Cardiac fibroblast (primary cell): ENCODE measurements around the gene METTL23.

Source experiments
- DNase-seq, 2 donors: peaks; one replicate each; pipeline versions ENCODE4 v3.0.0 to v3.0.0-alpha.2; 2010; ENCODE audit warnings: low read depth in 2 of 2
- H3K4me3 ChIP-seq, 2 donors: replicated peaks in 1 of 2; 1 replicate in 1 of 2; 2 replicates in 1 of 2; pipeline ENCODE4 v1.5.1; 2011; ENCODE audit warnings: low read depth in 2 of 2, low read length in 2 of 2, mild to moderate bottlenecking in 2 of 2, moderate library complexity in 1 of 2
- TF ChIP-seq, protein P1 (sequence below): IDR thresholded peaks from one replicate; pipeline ENCODE4 v1.5.1; 2011; ENCODE audit warnings: low read depth, mild to moderate bottlenecking, low read length, inconsistent platforms

METTL23 gene

DNA sequence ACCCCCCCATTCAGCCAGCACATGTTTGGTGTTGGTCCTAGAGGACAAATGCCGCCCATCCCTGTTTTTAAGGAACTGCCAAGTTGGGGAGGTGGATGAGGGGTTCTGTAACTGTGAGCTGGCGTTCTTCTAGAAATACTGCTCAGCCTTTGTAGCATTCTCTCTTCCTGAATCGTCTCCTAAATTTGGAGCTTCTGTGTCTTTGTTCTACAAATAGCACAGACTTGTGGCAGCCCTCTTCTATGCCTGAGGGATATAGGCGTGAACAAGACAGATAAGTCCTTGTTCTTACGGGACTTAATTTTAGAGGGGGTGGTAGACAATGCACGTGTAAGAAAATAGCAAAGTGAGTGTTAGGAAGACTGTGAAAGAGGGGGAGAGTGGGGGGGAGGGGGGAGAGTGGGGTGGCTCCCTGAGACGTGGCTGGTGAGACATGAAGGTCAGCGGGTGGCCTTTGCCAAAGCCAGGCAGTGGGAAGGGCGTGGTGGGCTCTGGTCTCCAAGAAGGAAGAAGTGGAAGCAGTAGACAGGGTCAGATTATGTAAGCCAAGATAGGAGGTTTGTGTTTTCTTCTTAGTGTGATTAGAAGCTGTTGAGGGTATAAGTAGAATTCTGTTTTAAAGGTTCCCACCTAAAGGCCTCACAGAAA lies 21.2 kb downstream of the METTL23 start:
- DNase-seq: no peak
- TF ChIP-seq, protein P1, sequence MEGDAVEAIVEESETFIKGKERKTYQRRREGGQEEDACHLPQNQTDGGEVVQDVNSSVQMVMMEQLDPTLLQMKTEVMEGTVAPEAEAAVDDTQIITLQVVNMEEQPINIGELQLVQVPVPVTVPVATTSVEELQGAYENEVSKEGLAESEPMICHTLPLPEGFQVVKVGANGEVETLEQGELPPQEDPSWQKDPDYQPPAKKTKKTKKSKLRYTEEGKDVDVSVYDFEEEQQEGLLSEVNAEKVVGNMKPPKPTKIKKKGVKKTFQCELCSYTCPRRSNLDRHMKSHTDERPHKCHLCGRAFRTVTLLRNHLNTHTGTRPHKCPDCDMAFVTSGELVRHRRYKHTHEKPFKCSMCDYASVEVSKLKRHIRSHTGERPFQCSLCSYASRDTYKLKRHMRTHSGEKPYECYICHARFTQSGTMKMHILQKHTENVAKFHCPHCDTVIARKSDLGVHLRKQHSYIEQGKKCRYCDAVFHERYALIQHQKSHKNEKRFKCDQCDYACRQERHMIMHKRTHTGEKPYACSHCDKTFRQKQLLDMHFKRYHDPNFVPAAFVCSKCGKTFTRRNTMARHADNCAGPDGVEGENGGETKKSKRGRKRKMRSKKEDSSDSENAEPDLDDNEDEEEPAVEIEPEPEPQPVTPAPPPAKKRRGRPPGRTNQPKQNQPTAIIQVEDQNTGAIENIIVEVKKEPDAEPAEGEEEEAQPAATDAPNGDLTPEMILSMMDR: no peak
- H3K4me3 ChIP-seq: no peak overlapping the region

DNA sequence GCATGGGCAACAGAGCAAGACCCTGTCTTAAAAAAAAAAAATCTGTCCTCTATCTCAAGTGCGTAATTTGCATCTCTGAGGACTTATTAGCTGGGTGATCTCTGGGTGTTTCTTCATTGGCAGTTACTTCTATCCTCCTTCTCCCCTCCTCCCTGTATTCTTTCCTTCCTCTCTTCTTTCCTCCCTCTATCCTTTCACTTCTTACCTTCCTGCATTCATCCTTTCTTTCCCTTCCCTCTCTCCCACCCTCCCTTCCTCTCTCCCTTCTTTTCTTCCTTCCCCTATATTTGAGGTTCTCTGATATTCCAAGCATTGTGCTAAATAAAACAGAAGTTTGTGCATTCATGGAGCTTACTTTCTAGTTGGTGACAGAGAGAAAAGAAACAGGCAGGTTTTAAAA lies 22.0 kb downstream of the METTL23 start:
- no peak for DNase-seq
- TF ChIP-seq, protein P1: no peak

DNA sequence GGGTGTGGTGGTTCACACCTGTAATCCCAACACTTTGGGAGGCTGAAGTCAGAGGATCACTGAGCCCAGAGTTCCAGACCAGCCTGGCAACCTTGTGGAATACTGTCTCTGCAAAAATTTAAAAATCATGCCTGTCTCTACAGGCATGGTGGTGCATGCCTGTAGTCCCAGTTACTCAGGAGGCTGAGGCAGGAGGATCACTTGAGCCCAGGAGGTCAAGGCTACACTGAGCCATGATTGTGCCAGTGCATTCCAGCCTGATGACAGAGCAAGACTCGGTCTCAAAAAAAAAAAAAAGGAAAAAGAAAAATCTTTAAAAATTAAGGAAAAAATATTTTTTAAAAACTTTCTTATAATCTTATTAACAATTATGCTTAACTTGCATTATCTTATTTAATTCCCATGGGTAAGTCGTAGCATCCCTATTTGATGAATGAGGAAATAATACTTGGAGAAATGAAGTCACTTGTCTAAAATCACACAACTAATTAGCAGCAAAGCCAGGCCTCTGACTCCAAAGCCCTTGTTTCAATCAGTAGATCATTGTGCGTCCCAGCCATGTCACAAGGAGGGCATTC lies 24.9 kb downstream of the METTL23 start:
- no peak for DNase-seq
- H3K4me3 ChIP-seq: no peak overlapping the region

More for the DNA sequence above, 22.0 kb downstream of the METTL23 start:
- H3K4me3 ChIP-seq: no peak overlapping the region

DNA sequence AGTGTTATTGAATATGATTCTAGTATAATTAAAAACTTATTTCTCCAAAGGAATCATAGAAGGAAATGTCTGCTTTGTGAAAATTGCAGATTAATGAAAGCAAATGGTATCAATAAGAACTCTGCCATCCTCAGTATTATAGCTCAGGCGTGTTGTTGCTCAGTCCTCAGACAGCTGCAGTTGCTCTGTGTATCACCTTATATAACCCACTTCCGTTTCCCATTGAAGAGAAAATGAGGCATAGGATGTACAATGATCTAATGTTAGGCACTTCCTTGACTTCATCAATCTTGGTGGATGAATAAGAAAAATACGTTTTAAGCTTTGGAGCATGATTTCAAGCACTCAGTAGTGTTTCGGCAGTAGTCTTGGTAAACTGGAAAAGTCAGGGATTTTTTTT lies 25.4 kb downstream of the METTL23 start:
- TF ChIP-seq, protein P1: no peak
- no peak overlapping the region for H3K4me3 ChIP-seq
- DNase-seq: no peak

More for the DNA sequence above, 24.9 kb downstream of the METTL23 start:
- TF ChIP-seq, protein P1: no peak

DNA sequence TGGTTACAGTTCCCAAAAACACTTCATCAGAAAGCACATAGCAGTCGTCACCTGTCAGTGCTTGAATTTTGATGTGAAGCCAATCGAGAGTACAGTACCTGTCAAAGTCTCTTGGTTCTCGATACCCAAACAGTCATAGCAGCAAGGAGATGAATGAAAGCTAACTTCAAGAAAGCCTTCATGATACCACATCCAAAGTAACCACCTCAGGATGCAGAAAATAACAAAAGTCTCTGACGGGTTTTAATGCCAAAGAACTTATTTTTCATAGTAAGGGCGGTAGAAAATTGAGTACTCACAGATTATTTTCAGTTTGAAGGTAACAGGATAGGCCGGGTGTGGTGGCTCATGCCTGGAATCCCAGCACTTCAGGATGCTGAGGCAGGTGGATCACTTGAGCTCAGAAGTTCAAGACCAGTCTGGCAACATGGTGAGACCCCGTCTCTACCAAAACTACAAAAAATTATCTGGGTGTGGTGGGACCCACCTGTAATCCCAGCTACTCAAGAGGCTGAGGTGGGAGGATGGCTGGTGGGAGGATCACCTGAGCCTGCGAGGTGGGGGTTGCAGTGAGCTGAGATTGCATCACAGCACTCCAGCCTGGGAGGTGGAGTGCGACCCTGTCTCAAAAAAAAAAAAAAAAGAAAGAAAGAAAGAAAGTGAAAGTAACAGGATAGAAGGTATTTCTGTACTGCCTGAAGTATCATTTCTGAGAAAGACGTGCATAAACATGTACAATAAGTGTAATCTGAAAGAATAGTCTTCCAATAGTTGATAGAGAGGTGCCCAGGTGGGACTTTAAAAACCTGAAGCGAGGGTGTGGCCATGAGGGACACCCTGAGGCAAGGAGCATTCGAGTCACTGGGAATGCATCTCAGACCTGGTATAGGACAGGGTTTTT lies 26.7 kb downstream of the METTL23 start:
- H3K4me3 ChIP-seq: no peak overlapping the region
- DNase-seq: no peak
- TF ChIP-seq, protein P1: no peak

DNA sequence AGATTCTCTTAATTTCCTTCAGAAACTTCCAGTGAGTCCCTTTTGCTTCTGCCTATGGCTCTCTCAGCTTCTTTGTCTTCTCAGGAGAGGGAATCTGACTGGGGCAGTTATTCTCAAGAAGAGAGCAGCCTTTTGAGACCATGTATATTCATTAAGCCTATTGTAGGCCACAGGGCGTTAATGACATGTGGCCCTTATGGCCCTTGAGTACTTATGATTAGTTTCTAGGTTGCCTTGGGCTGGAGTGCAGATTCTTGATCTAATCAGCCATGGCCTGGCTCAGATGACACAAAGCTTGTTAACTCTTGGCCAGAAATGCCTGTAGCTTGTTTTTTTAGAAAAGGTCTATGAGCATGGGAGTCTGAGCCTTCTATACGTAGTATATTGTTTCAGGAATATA lies 28.6 kb downstream of the METTL23 start:
- DNase-seq: no peak
- H3K4me3 ChIP-seq: no peak overlapping the region
- TF ChIP-seq, protein P1: no peak
